Measurements from ENCODE around the gene COL8A1. TPM values are rescaled to one million over a fixed set of nuclear protein-coding genes. Genes with fewer than 3 reads are reported as not detected.
A peak's percentile ranks its signal among the peaks of the same experiment; 100 is the strongest.

Gene COL8A1
- total and polyA plus RNA-seq, 5 donors, result 16.5 to 57.5 (median 34.4) TPM

GRCh38 chr3:99776516-99777209 is 138.3 kb downstream of the COL8A1 start:
- Histone ChIP-seq H3K4me3 (ENCODE audit: low read length) (no peak overlapping the region), H3K4me1 (ENCODE audit: control insufficient read depth, insufficient read depth, low read length) (no peaks in the 10 kb centered on the region), H3K27me3 (ENCODE audit: control insufficient read depth, insufficient read depth) (no peaks in the 10 kb centered on the region), H3K27ac (ENCODE audit: low read length) (no peak overlapping the region), H3K9me3 (ENCODE audit: control insufficient read depth, low read length) (no peaks in the 10 kb centered on the region)
- no peak for DNase-seq
- intact Hi-C loops (cut with DNase I), result no loop called here
- ATAC-seq, result no peak
- 65% methylated on average over 5 of the region's 5 CpGs for WGBS

- no peak for ATAC-seq
- Histone ChIP-seq H3K4me3 (ENCODE audit: low read length) (no peak overlapping the region), H3K27ac (ENCODE audit: low read length) (no peak overlapping the region), H3K9me3 (ENCODE audit: control insufficient read depth, low read length) (no peaks in the 10 kb centered on the region), H3K27me3 (ENCODE audit: control insufficient read depth, insufficient read depth) (no peaks in the 10 kb centered on the region), H3K4me1 (ENCODE audit: control insufficient read depth, insufficient read depth, low read length) (no peaks in the 10 kb centered on the region)
- 88% methylated on average over 2 of the region's 2 CpGs for WGBS
- DNase-seq, result no peak
- intact Hi-C loops (cut with DNase I), result no loop called here
Observed at GRCh38 chr3:99777210-99777549, 138.8 kb downstream of the COL8A1 start.

- intact Hi-C loops (cut with DNase I), result no loop called here
- DNase-seq, result no peak
- ATAC-seq, result no peak
- 77% methylated on average over 2 of the region's 2 CpGs for WGBS
- H3K27ac ChIP-seq (ENCODE audit: low read length), result no peak overlapping the region
- no peaks in the 10 kb centered on the region for H3K9me3 ChIP-seq (ENCODE audit: control insufficient read depth, low read length)
- no peak overlapping the region for H3K4me3 ChIP-seq (ENCODE audit: low read length)
- no peaks in the 10 kb centered on the region for H3K27me3 ChIP-seq (ENCODE audit: control insufficient read depth, insufficient read depth)
- H3K4me1 ChIP-seq (ENCODE audit: control insufficient read depth, insufficient read depth, low read length), result no peaks in the 10 kb centered on the region
Observed at GRCh38 chr3:99777708-99778107, 139.3 kb downstream of the COL8A1 start.

- H3K27ac ChIP-seq (ENCODE audit: low read length), result no peak overlapping the region
- 63% methylated on average over 3 of the region's 3 CpGs for WGBS
- ATAC-seq (no peak), DNase-seq (no peak)
- intact Hi-C loops (cut with DNase I), result no loop called here
- no peak overlapping the region for H3K4me3 ChIP-seq (ENCODE audit: low read length)
- no peaks in the 10 kb centered on the region for H3K9me3 ChIP-seq (ENCODE audit: control insufficient read depth, low read length)
- H3K4me1 ChIP-seq (ENCODE audit: control insufficient read depth, insufficient read depth, low read length), result no peaks in the 10 kb centered on the region
- H3K27me3 ChIP-seq (ENCODE audit: control insufficient read depth, insufficient read depth), result no peaks in the 10 kb centered on the region
Observed at GRCh38 chr3:99780749-99781148, 142.4 kb downstream of the COL8A1 start.

GRCh38 chr3:99781761-99782160 is 143.4 kb downstream of the COL8A1 start:
- 87% methylated on average over 3 of the region's 3 CpGs for WGBS

GRCh38 chr3:99783011-99783573 is 144.7 kb downstream of the COL8A1 start:
- no peak overlapping the region for H3K27ac ChIP-seq (ENCODE audit: low read length)
- ATAC-seq, result no peak
- no peaks in the 10 kb centered on the region for H3K9me3 ChIP-seq (ENCODE audit: control insufficient read depth, low read length)
- no peak overlapping the region for H3K4me3 ChIP-seq (ENCODE audit: low read length)
- intact Hi-C loops (cut with DNase I), result no loop called here
- no peaks in the 10 kb centered on the region for H3K27me3 ChIP-seq (ENCODE audit: control insufficient read depth, insufficient read depth)
- H3K4me1 ChIP-seq (ENCODE audit: control insufficient read depth, insufficient read depth, low read length), result no peaks in the 10 kb centered on the region
- WGBS, result 59% methylated on average over 5 of the region's 5 CpGs
- DNase-seq, result no peak

More at GRCh38 chr3:99781761-99782160, 143.4 kb downstream of the COL8A1 start:
- ATAC-seq, result no peak
- DNase-seq, result no peak
- Histone ChIP-seq H3K4me3 (ENCODE audit: low read length) (no peak overlapping the region), H3K27me3 (ENCODE audit: control insufficient read depth, insufficient read depth) (no peaks in the 10 kb centered on the region), H3K27ac (ENCODE audit: low read length) (no peak overlapping the region), H3K4me1 (ENCODE audit: control insufficient read depth, insufficient read depth, low read length) (no peaks in the 10 kb centered on the region), H3K9me3 (ENCODE audit: control insufficient read depth, low read length) (no peaks in the 10 kb centered on the region)
- intact Hi-C loops (cut with DNase I), result no loop called here

- no peaks in the 10 kb centered on the region for H3K4me1 ChIP-seq (ENCODE audit: control insufficient read depth, insufficient read depth, low read length)
- DNase-seq, result peak; percentile 33 to 55 (median 36)
- H3K27me3 ChIP-seq (ENCODE audit: control insufficient read depth, insufficient read depth), result no peaks in the 10 kb centered on the region
- WGBS, result 17% methylated on average over 3 of the region's 3 CpGs
- no peak overlapping the region for H3K27ac ChIP-seq (ENCODE audit: low read length)
- no peaks in the 10 kb centered on the region for H3K9me3 ChIP-seq (ENCODE audit: control insufficient read depth, low read length)
- peak; percentile 91 to 92 for ATAC-seq
- intact Hi-C loops (cut with DNase I), result no loop called here
- no peak overlapping the region for H3K4me3 ChIP-seq (ENCODE audit: low read length)
Observed at GRCh38 chr3:99789011-99789721, 150.8 kb downstream of the COL8A1 start.

GRCh38 chr3:99794485-99794884 is 156.1 kb downstream of the COL8A1 start:
- DNase-seq, result peak in 1 of 3 donors; percentile 24
- ATAC-seq, result peak in 1 of 2 donors; percentile 10
- H3K27me3 ChIP-seq (ENCODE audit: control insufficient read depth, insufficient read depth), result no peaks in the 10 kb centered on the region
- intact Hi-C loops (cut with DNase I), result no loop called here
- WGBS, result 88% methylated on average over 8 of the region's 8 CpGs
- no peak overlapping the region for H3K27ac ChIP-seq (ENCODE audit: low read length)
- no peak overlapping the region for H3K4me3 ChIP-seq (ENCODE audit: low read length)
- H3K9me3 ChIP-seq (ENCODE audit: control insufficient read depth, low read length), result no peaks in the 10 kb centered on the region
- no peaks in the 10 kb centered on the region for H3K4me1 ChIP-seq (ENCODE audit: control insufficient read depth, insufficient read depth, low read length)

- ATAC-seq (no peak), DNase-seq (no peak)
- H3K27ac ChIP-seq (ENCODE audit: low read length), result no peak overlapping the region
- H3K27me3 ChIP-seq (ENCODE audit: control insufficient read depth, insufficient read depth), result no peaks in the 10 kb centered on the region
- H3K4me3 ChIP-seq (ENCODE audit: low read length), result no peak overlapping the region
- no peaks in the 10 kb centered on the region for H3K9me3 ChIP-seq (ENCODE audit: control insufficient read depth, low read length)
- no peaks in the 10 kb centered on the region for H3K4me1 ChIP-seq (ENCODE audit: control insufficient read depth, insufficient read depth, low read length)
- WGBS, result 92% methylated on average over 15 of the region's 15 CpGs
- intact Hi-C loops (cut with DNase I), result no loop called here
Observed at GRCh38 chr3:99795573-99795972, 157.2 kb downstream of the COL8A1 start.

GRCh38 chr3:99799422-99799821 is 161.0 kb downstream of the COL8A1 start:
- no peaks in the 10 kb centered on the region for H3K9me3 ChIP-seq (ENCODE audit: control insufficient read depth, low read length)
- H3K27me3 ChIP-seq (ENCODE audit: control insufficient read depth, insufficient read depth), result no peaks in the 10 kb centered on the region
- no peak overlapping the region for H3K4me3 ChIP-seq (ENCODE audit: low read length)
- WGBS, result 75% methylated on average over 4 of the region's 4 CpGs
- no peaks in the 10 kb centered on the region for H3K4me1 ChIP-seq (ENCODE audit: control insufficient read depth, insufficient read depth, low read length)
- DNase-seq, result no peak
- H3K27ac ChIP-seq (ENCODE audit: low read length), result no peak overlapping the region
- intact Hi-C loops (cut with DNase I), result no loop called here
- ATAC-seq, result no peak

- Histone ChIP-seq H3K4me3 (ENCODE audit: low read length) (no peak overlapping the region), H3K27ac (ENCODE audit: low read length) (no peak overlapping the region), H3K9me3 (ENCODE audit: control insufficient read depth, low read length) (peaks cover 2% of the 10 kb centered on the region), H3K4me1 (ENCODE audit: control insufficient read depth, insufficient read depth, low read length) (no peaks in the 10 kb centered on the region), H3K27me3 (ENCODE audit: control insufficient read depth, insufficient read depth) (no peaks in the 10 kb centered on the region)
- intact Hi-C loops (cut with DNase I), result no loop called here
- 50% methylated on average over 1 of the region's 1 CpG for WGBS
- no peak for ATAC-seq
- DNase-seq, result no peak
Observed at GRCh38 chr3:99803297-99803696, 164.9 kb downstream of the COL8A1 start.

Data from right cardiac atrium (tissue), 5 donors.